Measurements from ENCODE around the gene CDKAL1. TPM values are rescaled to one million over a fixed set of nuclear protein-coding genes. Genes with fewer than 3 reads are reported as not detected.

The CDKAL1 gene
- total and polyA plus RNA-seq, 2 donors (not counting 3 experiments of a cell fraction or from before 2014, with no cell fraction given): 6.1 to 20.5 TPM

GRCh38 chr6:20933057-20933788 lies 399.0 kb downstream of the CDKAL1 start:
- H3K4me1 ChIP-seq (ENCODE audit: control insufficient read depth, extremely low read depth, insufficient read depth, low read length): no peaks in the 10 kb centered on the region
- BruUV-seq (replicated peaks): no TSS peak
- no peaks in the 10 kb centered on the region for H3K27me3 ChIP-seq (ENCODE audit: control insufficient read depth in 2 of 2, insufficient read depth in 2 of 2, low read length in 2 of 2)
- H2AFZ ChIP-seq (ENCODE audit: low read depth, low read length): no peak overlapping the region
- H3K36me3 ChIP-seq (ENCODE audit: control insufficient read depth in 2 of 2, extremely low read depth in 1 of 2, insufficient read depth in 2 of 2, low read length in 2 of 2): no peaks in the 10 kb centered on the region
- ChIA-PET CTCF (no interaction called here), POLR2A (no interaction called here)
- H4K20me1 ChIP-seq (replicated peaks; ENCODE audit: control insufficient read depth, extremely low read depth, insufficient read depth, low read length): no peaks in the 10 kb centered on the region
- no peak for DNase-seq (ENCODE audit: low read depth, low spot score)
- H3K9me3 ChIP-seq (replicated peaks; ENCODE audit: control insufficient read depth, insufficient read depth, low read length): no peaks in the 10 kb centered on the region
- no peak overlapping the region for H3K9ac ChIP-seq (replicated peaks; ENCODE audit: extremely low read depth, insufficient read depth, low read length)
- H3K4me2 ChIP-seq (ENCODE audit: insufficient read depth, low read length): no peak overlapping the region
- H3K4me3 ChIP-seq (replicated peaks in 1 of 3; ENCODE audit: insufficient read depth in 1 of 3, low read depth in 1 of 3, low read length in 3 of 3): no peak overlapping the region
- no peak for TF ChIP-seq POLR2AphosphoS5 (IDR thresholded peaks at IDR 0.05; ENCODE audit: insufficient read depth, low read depth, low read length)
- H3K79me2 ChIP-seq (ENCODE audit: control insufficient read depth, insufficient read depth, low read length): no peaks in the 10 kb centered on the region
- FAIRE-seq: no peak
- intact Hi-C loops (cut with micrococcal nuclease): no loop called here
- H3K27ac ChIP-seq (ENCODE audit: insufficient read depth, low read depth, low read length): no peak overlapping the region
- H3K9me1 ChIP-seq (replicated peaks; ENCODE audit: control insufficient read depth, extremely low read depth, insufficient read depth, low read length): no peaks in the 10 kb centered on the region
- dilution Hi-C loops (cut with MboI; ENCODE audit: extremely low pct_ligation_motif_present, low sequenced_read_pairs): no loop called here

GRCh38 chr6:20936949-20937348 lies 402.7 kb downstream of the CDKAL1 start:
- BruUV-seq (replicated peaks): no TSS peak
- no peaks in the 10 kb centered on the region for H3K9me1 ChIP-seq (replicated peaks; ENCODE audit: control insufficient read depth, extremely low read depth, insufficient read depth, low read length)
- dilution Hi-C loops (cut with MboI; ENCODE audit: extremely low pct_ligation_motif_present, low sequenced_read_pairs): no loop called here

More at GRCh38 chr6:20936949-20937348, 402.7 kb downstream of the CDKAL1 start:
- Histone ChIP-seq H4K20me1 (replicated peaks; ENCODE audit: control insufficient read depth, extremely low read depth, insufficient read depth, low read length) (no peaks in the 10 kb centered on the region), H3K9ac (replicated peaks; ENCODE audit: extremely low read depth, insufficient read depth, low read length) (no peak overlapping the region), H3K27me3 (ENCODE audit: control insufficient read depth in 2 of 2, insufficient read depth in 2 of 2, low read length in 2 of 2) (no peaks in the 10 kb centered on the region), H2AFZ (ENCODE audit: low read depth, low read length) (no peak overlapping the region), H3K36me3 (ENCODE audit: control insufficient read depth in 2 of 2, extremely low read depth in 1 of 2, insufficient read depth in 2 of 2, low read length in 2 of 2) (no peaks in the 10 kb centered on the region), H3K4me1 (ENCODE audit: control insufficient read depth, extremely low read depth, insufficient read depth, low read length) (no peaks in the 10 kb centered on the region), H3K27ac (ENCODE audit: insufficient read depth, low read depth, low read length) (no peak overlapping the region), H3K4me3 (replicated peaks in 1 of 3; ENCODE audit: insufficient read depth in 1 of 3, low read depth in 1 of 3, low read length in 3 of 3) (no peak overlapping the region), H3K9me3 (replicated peaks; ENCODE audit: control insufficient read depth, insufficient read depth, low read length) (no peaks in the 10 kb centered on the region), H3K79me2 (ENCODE audit: control insufficient read depth, insufficient read depth, low read length) (no peaks in the 10 kb centered on the region), H3K4me2 (ENCODE audit: insufficient read depth, low read length) (no peak overlapping the region)
- intact Hi-C loops (cut with micrococcal nuclease): no loop called here
- no peak for DNase-seq (ENCODE audit: low read depth, low spot score)
- CTCF ChIA-PET: no interaction called here
- POLR2A ChIA-PET: interaction anchor here (0.7 kb wide), 1 partner anchor 651 kb away, joined by 3 read pairs; no protein-coding TSS in a partner anchor
- TF ChIP-seq JUN (IDR thresholded peaks at IDR 0.05; ENCODE audit: borderline replicate concordance, insufficient read depth, insufficient read length, low read depth) (no peak), MAX (IDR thresholded peaks at IDR 0.05; ENCODE audit: insufficient read depth, insufficient read length) (no peak), MYC (IDR thresholded peaks at IDR 0.05; ENCODE audit: low read depth, low read length) (no peak), POLR2AphosphoS5 (IDR thresholded peaks at IDR 0.05; ENCODE audit: insufficient read depth, low read depth, low read length) (no peak), POLR2A (IDR thresholded peaks at IDR 0.05; ENCODE audit: low read depth, low read length) (no peak), CTCF (IDR thresholded peaks at IDR 0.05; ENCODE audit: extremely low read depth in 1 of 2, insufficient read depth in 1 of 2, low read depth in 1 of 2, low read length in 2 of 2) (no peak), FOS (IDR thresholded peaks at IDR 0.05; ENCODE audit: borderline replicate concordance, insufficient read depth, low read length) (no peak)
- FAIRE-seq: no peak
